ENCODE measurements around the gene PTDSS2. TPM values are rescaled to one million over a fixed set of nuclear protein-coding genes. Genes with fewer than 3 reads are reported as not detected.

The PTDSS2 gene
- total and polyA plus RNA-seq, 7 donors = 11.8 to 26.0 (median 19.6) TPM

GRCh38 chr11:412641-413119 is 37.4 kb upstream of the PTDSS2 start:
- Histone ChIP-seq H3K4me1 (no peaks in the 10 kb centered on the region), H3K36me3 (ENCODE audit: insufficient read depth in 1 of 2, low read depth in 1 of 2) (no peaks in the 10 kb centered on the region), H3K27ac (no peak overlapping the region), H3K4me3 (no peak overlapping the region), H3K9me3 (no peaks in the 10 kb centered on the region), H3K27me3 (ENCODE audit: insufficient read depth in 3 of 3, low read length in 2 of 3) (peaks cover 0 to 51% (median 3%) of the 10 kb centered on the region in 3 donors)
- DNase-seq (peak; percentile 10 to 41), ATAC-seq (no peak)
- TF ChIP-seq CTCF (IDR thresholded peaks at IDR 0.05) = no peak
- 74 to 80% (median 74%) methylated on average over 13 to 15 of the region's 15 CpGs for WGBS, 3 donors
- intact Hi-C loops (cut with DNase I) = no loop called here

GRCh38 chr11:413120-414081 is 36.7 kb upstream of the PTDSS2 start:
- intact Hi-C loops (cut with DNase I) = no loop called here
- DNase-seq (peak; percentile 8 to 31), ATAC-seq (no peak)
- H3K4me1 ChIP-seq = no peaks in the 10 kb centered on the region
- WGBS, 3 donors = 37 to 46% (median 40%) methylated on average over 12 to 13 of the region's 14 CpGs
- H3K27me3 ChIP-seq (ENCODE audit: insufficient read depth in 3 of 3, low read length in 2 of 3) = peaks cover 0 to 51% (median 9%) of the 10 kb centered on the region in 3 donors
- no peak overlapping the region for H3K4me3 ChIP-seq
- H3K27ac ChIP-seq = no peak overlapping the region
- TF ChIP-seq CTCF (IDR thresholded peaks at IDR 0.05) = no peak
- no peaks in the 10 kb centered on the region for H3K9me3 ChIP-seq
- H3K36me3 ChIP-seq (ENCODE audit: insufficient read depth in 1 of 2, low read depth in 1 of 2) = no peaks in the 10 kb centered on the region

DNA sequence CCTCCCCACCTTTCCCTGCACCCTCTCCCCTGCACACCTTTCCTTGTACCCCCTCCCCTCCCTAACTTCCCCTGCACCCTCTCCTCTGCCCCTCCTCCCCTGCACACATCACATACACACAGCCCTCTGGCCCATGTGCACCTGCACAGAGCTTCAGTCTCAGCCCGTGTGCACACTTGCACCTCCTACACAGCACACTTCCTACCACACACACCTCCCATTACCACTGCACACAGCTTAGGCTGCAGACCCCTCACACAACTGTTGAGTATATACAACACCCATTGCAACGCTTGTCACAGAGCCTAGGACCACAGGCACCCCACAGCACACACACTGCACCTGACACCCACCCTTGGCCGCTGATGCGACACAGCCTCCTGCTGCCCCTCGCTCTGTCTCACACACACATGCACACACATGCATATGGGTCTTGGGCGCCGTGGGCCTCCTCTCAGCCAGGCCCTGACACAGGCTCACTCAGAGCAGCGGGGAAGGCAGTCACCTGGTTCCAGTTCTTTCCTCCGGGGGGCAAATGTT is 35.7 kb upstream of the PTDSS2 start:
- 48 to 60% (median 54%) methylated on average over 9 of the region's 9 CpGs for WGBS, 3 donors
- intact Hi-C loops (cut with DNase I) = no loop called here
- Histone ChIP-seq H3K9me3 (no peaks in the 10 kb centered on the region), H3K27ac (no peak overlapping the region), H3K4me3 (peak overlapping the region; percentile 56), H3K4me1 (no peaks in the 10 kb centered on the region), H3K36me3 (ENCODE audit: insufficient read depth in 1 of 2, low read depth in 1 of 2) (no peaks in the 10 kb centered on the region), H3K27me3 (ENCODE audit: insufficient read depth in 3 of 3, low read length in 2 of 3) (peaks cover 0 to 54% (median 12%) of the 10 kb centered on the region in 3 donors)
- DNase-seq = peak in 1 of 2 donors; percentile 50
- TF ChIP-seq CTCF (IDR thresholded peaks at IDR 0.05) = no peak
- ATAC-seq = peak in 1 of 4 donors; percentile 11

- DNase-seq (peak in 1 of 2 donors; percentile 8), ATAC-seq (no peak)
- Histone ChIP-seq H3K4me1 (no peaks in the 10 kb centered on the region), H3K36me3 (ENCODE audit: insufficient read depth in 1 of 2, low read depth in 1 of 2) (no peaks in the 10 kb centered on the region), H3K4me3 (peak overlapping the region; percentile 41), H3K27ac (peak overlapping the region; percentile 41), H3K9me3 (no peaks in the 10 kb centered on the region), H3K27me3 (ENCODE audit: insufficient read depth in 3 of 3, low read length in 2 of 3) (peaks cover 0 to 58% (median 17%) of the 10 kb centered on the region in 3 donors)
- WGBS, 3 donors = 47 to 66% (median 62%) methylated on average over 5 of the region's 5 CpGs
- TF ChIP-seq CTCF (IDR thresholded peaks at IDR 0.05) = no peak
- intact Hi-C loops (cut with DNase I) = no loop called here
Measured at GRCh38 chr11:415640-416041, 34.4 kb upstream of the PTDSS2 start.

Data from psoas muscle (tissue), 8 donors.